ENCODE measurements around the gene TEKTIP1. TPM values are rescaled to one million over a fixed set of nuclear protein-coding genes. Genes with fewer than 3 reads are reported as not detected.

The TEKTIP1 gene
- total and polyA plus RNA-seq, 2 donors (not counting 1 experiment from before 2014, with no cell fraction given) = not detected

DNA sequence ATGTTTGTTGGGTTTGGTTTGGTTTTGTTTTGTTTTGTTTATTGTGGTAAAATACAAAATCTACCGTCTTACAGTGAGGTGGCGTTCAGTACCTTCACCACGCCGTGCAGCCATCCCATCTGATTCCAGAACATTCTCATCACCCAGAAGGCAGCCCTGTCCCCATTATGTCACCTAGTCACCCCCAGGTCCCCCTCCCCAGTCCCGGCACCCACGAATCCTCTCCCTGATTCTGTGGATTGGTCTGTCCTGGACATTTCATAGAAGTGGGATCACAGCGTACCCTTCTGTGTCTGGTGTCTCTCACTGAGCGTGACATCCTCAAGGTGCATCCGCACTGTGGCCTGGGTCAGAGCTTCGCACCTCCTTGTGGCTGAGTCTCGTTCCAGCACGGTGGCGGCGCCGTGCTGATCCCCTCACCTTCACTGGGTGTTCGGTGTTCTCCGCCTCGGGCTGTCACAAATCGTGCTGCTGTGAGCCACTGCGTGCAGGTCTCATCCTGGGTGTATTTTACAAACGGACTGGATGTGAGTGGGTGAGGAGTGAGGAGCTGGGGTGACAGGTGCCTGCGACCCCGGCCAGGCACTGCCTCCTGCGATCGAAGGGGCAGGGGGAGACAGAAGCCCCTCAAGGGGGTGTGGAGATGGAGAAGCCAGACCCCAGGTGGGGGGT lies 580 bp upstream of the TEKTIP1 start:
- H3K9me3 ChIP-seq (ENCODE audit: control insufficient read depth, insufficient read depth, low read depth, low read length) = no peaks in the 10 kb centered on the region
- H3K4me3 ChIP-seq (replicated peaks in 1 of 4; ENCODE audit: control extremely low read depth in 1 of 4, insufficient read depth in 1 of 4, low read depth in 3 of 4, low read length in 4 of 4) = no peak overlapping the region
- H3K27me3 ChIP-seq (ENCODE audit: control insufficient read depth, insufficient read depth, low read length) = no peaks in the 10 kb centered on the region
- no peak for DNase-seq (ENCODE audit: low read depth in 2 of 2)
- H2AFZ ChIP-seq (ENCODE audit: low read length) = no peak overlapping the region
- no peaks in the 10 kb centered on the region for H3K79me2 ChIP-seq (ENCODE audit: control insufficient read depth, insufficient read depth, low read length)
- TF ChIP-seq, protein P1, sequence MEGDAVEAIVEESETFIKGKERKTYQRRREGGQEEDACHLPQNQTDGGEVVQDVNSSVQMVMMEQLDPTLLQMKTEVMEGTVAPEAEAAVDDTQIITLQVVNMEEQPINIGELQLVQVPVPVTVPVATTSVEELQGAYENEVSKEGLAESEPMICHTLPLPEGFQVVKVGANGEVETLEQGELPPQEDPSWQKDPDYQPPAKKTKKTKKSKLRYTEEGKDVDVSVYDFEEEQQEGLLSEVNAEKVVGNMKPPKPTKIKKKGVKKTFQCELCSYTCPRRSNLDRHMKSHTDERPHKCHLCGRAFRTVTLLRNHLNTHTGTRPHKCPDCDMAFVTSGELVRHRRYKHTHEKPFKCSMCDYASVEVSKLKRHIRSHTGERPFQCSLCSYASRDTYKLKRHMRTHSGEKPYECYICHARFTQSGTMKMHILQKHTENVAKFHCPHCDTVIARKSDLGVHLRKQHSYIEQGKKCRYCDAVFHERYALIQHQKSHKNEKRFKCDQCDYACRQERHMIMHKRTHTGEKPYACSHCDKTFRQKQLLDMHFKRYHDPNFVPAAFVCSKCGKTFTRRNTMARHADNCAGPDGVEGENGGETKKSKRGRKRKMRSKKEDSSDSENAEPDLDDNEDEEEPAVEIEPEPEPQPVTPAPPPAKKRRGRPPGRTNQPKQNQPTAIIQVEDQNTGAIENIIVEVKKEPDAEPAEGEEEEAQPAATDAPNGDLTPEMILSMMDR (conservative IDR thresholded peaks at IDR 0.05 in 1 of 2, IDR thresholded peaks at IDR 0.05 in 1 of 2; ENCODE audit: low read depth in 1 of 2, low read length in 2 of 2) = no peak
- no peak for TF ChIP-seq EZH2 (IDR thresholded peaks at IDR 0.05; ENCODE audit: low read length, missing control alignments)
- no peak overlapping the region for H3K9ac ChIP-seq (ENCODE audit: insufficient read depth, low read length)
- H3K4me2 ChIP-seq (ENCODE audit: extremely low read depth, insufficient read depth, low read length) = no peak overlapping the region
- peaks cover 5% of the 10 kb centered on the region for H3K4me1 ChIP-seq (ENCODE audit: control insufficient read depth, extremely low read depth, insufficient read depth, low read length)
- no peaks in the 10 kb centered on the region for H4K20me1 ChIP-seq (ENCODE audit: control insufficient read depth, extremely low read depth, insufficient read depth, low read length)
- H3K36me3 ChIP-seq (ENCODE audit: control insufficient read depth, insufficient read depth, low read length) = peaks cover 25% of the 10 kb centered on the region
- H3K27ac ChIP-seq (ENCODE audit: insufficient read depth, low read length) = no peak overlapping the region

DNA sequence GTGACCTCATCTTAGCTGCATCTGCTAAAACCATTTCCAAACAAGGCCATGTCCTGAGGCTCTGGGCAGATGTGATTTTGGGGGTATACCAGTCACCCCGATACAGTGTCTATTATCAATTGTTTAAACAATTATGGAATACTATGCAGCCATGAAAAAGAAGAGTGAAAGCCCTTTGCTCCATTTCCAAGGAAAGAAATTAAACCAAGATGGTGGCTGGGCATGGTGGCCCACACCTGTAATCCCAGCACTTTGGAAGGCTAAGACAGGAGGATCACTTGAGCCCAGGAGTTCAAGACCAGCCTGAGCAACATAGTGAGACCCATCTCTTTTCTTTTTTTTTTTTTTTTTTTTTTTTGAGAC lies 763 bp downstream of the TEKTIP1 start:
- Histone ChIP-seq H3K4me2 (ENCODE audit: extremely low read depth, insufficient read depth, low read length) (no peak overlapping the region), H3K27ac (ENCODE audit: insufficient read depth, low read length) (no peak overlapping the region), H2AFZ (ENCODE audit: low read length) (no peak overlapping the region), H3K9ac (ENCODE audit: insufficient read depth, low read length) (no peak overlapping the region), H4K20me1 (ENCODE audit: control insufficient read depth, extremely low read depth, insufficient read depth, low read length) (no peaks in the 10 kb centered on the region), H3K27me3 (ENCODE audit: control insufficient read depth, insufficient read depth, low read length) (no peaks in the 10 kb centered on the region), H3K9me3 (ENCODE audit: control insufficient read depth, insufficient read depth, low read depth, low read length) (no peaks in the 10 kb centered on the region), H3K79me2 (ENCODE audit: control insufficient read depth, insufficient read depth, low read length) (no peaks in the 10 kb centered on the region), H3K36me3 (ENCODE audit: control insufficient read depth, insufficient read depth, low read length) (peaks cover 26% of the 10 kb centered on the region), H3K4me1 (ENCODE audit: control insufficient read depth, extremely low read depth, insufficient read depth, low read length) (peaks cover 5% of the 10 kb centered on the region), H3K4me3 (replicated peaks in 1 of 4; ENCODE audit: control extremely low read depth in 1 of 4, insufficient read depth in 1 of 4, low read depth in 3 of 4, low read length in 4 of 4) (no peak overlapping the region)
- DNase-seq (ENCODE audit: low read depth in 2 of 2) = no peak
- TF ChIP-seq, protein P1 (conservative IDR thresholded peaks at IDR 0.05 in 1 of 2, IDR thresholded peaks at IDR 0.05 in 1 of 2; ENCODE audit: low read depth in 1 of 2, low read length in 2 of 2) = no peak
- TF ChIP-seq EZH2 (IDR thresholded peaks at IDR 0.05; ENCODE audit: low read length, missing control alignments) = no peak

DNA sequence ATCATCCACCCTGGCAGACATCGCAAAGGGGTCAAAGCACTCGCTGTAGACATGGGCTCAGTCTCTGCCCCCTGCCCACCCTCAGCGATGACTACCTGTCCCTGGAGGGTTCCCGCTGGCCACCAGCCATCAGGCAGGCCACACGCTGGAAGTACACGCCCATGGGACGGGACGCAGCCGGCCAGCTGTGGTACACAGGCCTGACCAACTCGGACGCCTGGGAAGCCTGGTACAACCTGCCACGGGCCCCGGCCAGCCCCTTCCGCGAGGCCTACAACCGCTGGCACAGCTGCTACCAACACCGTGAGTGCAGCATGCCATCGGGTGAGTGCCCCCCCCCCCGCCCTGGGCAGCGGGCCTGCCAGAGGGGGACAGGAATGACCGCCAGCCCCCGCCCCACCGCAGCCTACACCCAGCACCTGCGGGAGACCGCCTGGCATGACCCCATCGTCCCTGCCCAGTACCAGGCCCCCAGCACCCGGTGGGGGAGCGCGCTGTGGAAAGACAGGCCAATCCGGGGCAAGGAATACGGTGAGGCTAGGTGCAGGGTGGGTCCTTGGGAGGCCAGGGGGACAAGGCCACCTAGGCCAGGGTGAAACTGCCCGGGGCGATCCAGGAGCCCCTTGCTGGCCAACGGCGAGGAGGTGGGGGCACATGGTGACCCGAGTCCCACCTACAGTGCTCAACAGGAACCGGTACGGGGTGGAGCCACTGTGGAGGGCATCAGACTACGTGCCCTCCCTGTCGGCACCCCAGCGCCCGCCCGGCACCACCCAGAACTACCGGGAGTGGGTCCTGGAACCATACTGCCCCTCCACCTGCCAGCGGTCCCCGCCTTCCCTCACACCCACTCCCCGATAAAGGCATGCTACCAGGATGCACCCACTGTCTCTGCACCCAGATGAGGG lies 4.4 kb downstream of the TEKTIP1 start:
- H3K36me3 ChIP-seq (ENCODE audit: control insufficient read depth, insufficient read depth, low read length) = peaks cover 23% of the 10 kb centered on the region
- no peaks in the 10 kb centered on the region for H3K27me3 ChIP-seq (ENCODE audit: control insufficient read depth, insufficient read depth, low read length)
- no peak for TF ChIP-seq EZH2 (IDR thresholded peaks at IDR 0.05; ENCODE audit: low read length, missing control alignments)
- TF ChIP-seq, protein P1 (conservative IDR thresholded peaks at IDR 0.05 in 1 of 2, IDR thresholded peaks at IDR 0.05 in 1 of 2; ENCODE audit: low read depth in 1 of 2, low read length in 2 of 2) = no peak
- H3K4me3 ChIP-seq (replicated peaks in 1 of 4; ENCODE audit: control extremely low read depth in 1 of 4, insufficient read depth in 1 of 4, low read depth in 3 of 4, low read length in 4 of 4) = no peak overlapping the region
- H4K20me1 ChIP-seq (ENCODE audit: control insufficient read depth, extremely low read depth, insufficient read depth, low read length) = no peaks in the 10 kb centered on the region
- H2AFZ ChIP-seq (ENCODE audit: low read length) = no peak overlapping the region
- H3K9me3 ChIP-seq (ENCODE audit: control insufficient read depth, insufficient read depth, low read depth, low read length) = no peaks in the 10 kb centered on the region
- no peak for DNase-seq (ENCODE audit: low read depth in 2 of 2)
- H3K9ac ChIP-seq (ENCODE audit: insufficient read depth, low read length) = no peak overlapping the region
- H3K4me2 ChIP-seq (ENCODE audit: extremely low read depth, insufficient read depth, low read length) = no peak overlapping the region
- no peak overlapping the region for H3K27ac ChIP-seq (ENCODE audit: insufficient read depth, low read length)
- peaks cover 5% of the 10 kb centered on the region for H3K4me1 ChIP-seq (ENCODE audit: control insufficient read depth, extremely low read depth, insufficient read depth, low read length)
- H3K79me2 ChIP-seq (ENCODE audit: control insufficient read depth, insufficient read depth, low read length) = no peaks in the 10 kb centered on the region
